ENCODE data around the gene RUNX1.

GRCh38 chr21:34867785-34868184 lies 181.3 kb downstream of the RUNX1 start:
- TF ChIP-seq RCOR1 (IDR thresholded peaks at IDR 0.05; ENCODE audit: low read length) (no peak), POLR2AphosphoS5 (IDR thresholded peaks at IDR 0.05; ENCODE audit: low read depth, low read length) (no peak)
- TF ChIP-seq, protein P1, sequence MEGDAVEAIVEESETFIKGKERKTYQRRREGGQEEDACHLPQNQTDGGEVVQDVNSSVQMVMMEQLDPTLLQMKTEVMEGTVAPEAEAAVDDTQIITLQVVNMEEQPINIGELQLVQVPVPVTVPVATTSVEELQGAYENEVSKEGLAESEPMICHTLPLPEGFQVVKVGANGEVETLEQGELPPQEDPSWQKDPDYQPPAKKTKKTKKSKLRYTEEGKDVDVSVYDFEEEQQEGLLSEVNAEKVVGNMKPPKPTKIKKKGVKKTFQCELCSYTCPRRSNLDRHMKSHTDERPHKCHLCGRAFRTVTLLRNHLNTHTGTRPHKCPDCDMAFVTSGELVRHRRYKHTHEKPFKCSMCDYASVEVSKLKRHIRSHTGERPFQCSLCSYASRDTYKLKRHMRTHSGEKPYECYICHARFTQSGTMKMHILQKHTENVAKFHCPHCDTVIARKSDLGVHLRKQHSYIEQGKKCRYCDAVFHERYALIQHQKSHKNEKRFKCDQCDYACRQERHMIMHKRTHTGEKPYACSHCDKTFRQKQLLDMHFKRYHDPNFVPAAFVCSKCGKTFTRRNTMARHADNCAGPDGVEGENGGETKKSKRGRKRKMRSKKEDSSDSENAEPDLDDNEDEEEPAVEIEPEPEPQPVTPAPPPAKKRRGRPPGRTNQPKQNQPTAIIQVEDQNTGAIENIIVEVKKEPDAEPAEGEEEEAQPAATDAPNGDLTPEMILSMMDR (IDR thresholded peaks at IDR 0.05), result no peak
